Right kidney (tissue), 1 donor: ENCODE data around the gene SOX6.

Experiments
- DNase-seq: peaks from one replicate; pipeline ENCODE4 v3.0.0-alpha.2; 2016

The SOX6 gene

GRCh38 chr11:16191212-16191867 is 165.0 kb downstream of the SOX6 start:
- peak; percentile 21 for DNase-seq

DNA sequence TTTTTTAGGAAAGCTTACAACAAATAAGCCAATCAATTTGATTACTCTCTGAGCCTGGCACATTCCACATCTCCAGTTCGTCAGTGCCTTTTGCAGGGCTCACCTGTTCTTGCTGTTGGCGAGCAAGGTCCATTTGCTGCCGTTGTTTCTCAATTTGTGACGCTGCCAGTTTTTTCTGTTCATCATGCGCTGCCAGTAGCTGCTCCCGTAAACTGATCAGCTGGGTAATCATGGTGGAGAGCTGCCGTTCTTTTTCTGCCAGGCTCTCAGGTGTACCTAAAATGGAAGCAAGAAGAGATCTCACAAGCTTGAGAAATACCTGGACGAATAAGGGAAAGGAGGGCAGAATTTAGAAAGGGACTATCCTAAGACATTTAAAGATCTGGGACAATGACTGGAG is 169.7 kb downstream of the SOX6 start:
- DNase-seq: no peak

DNA sequence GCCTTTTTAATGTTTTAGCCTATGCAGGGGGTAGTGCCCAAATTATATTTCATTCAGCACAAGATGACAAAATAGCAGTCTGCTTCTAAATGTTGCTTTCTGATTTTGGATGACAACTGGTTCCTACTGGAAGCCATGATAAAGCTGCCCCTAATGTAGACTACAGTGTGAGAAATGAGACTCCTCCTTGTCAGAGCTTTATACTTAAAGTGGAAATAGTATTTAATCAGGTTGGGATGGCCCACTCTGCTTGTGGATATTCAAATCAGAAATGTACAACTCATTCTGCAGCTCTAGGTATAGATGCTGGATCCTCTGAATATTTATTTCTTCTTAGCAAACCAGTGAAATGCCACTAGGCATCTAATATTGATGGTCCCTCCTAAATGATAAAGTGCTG is 171.3 kb downstream of the SOX6 start:
- no peak for DNase-seq

DNA sequence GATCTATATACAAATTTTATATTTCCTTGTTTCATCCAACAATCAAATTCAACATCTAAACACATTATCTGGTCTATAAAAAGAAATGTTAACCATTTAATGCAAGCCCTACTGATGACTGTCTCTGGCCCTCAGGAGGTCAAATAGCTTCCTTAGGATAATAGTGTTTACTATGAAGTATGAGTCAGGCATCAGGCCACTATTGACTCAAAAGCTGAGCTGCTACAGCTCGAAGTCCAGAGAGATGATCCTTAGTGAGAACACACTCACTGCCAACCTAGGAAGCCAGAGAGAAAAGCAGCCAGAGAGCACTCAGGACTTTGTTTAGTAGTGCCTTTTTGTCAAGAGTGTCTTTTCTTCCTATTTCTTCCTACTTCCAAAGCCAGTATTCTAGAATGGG is 171.8 kb downstream of the SOX6 start:
- no peak for DNase-seq

DNA sequence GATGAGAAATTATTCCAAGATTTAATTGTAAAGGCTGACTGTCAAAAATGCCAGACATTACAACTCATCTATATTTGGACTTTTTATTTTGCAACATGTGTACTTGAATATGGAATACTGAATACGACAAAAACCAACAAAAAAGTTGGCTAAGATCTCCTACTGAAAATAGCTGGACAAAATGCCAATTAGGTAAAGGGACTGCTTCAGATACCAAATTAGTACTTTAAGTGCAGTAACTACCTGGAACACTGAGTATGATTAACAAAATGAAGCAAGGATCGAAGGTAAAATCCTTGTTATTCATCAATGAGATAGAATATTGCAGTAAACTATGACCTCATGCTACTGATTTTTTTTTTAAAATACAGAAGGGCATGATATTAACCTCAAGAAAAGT is 173.8 kb downstream of the SOX6 start:
- no peak for DNase-seq

GRCh38 chr11:16180868-16181267 is 175.5 kb downstream of the SOX6 start:
- DNase-seq: no peak

GRCh38 chr11:16179676-16180075 is 176.7 kb downstream of the SOX6 start:
- no peak for DNase-seq

DNA sequence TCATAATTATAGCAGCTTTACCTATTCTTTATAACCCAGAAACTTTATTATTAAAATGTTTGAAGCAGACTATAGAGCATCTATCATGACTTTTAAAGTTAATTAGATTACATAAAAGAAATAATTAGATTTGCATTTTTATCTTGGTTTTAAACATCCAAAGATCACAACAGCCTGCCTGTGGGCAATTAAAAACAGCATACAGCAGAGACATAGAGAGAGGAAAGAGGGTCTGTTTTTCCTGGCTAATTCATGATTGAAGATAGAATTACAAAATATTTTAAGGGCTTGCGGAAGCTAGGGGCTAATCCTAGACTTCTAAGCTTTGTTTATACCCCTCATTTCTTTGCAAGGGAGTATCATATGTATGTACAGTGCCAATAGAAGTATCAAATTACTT is 178.1 kb downstream of the SOX6 start:
- no peak for DNase-seq

DNA sequence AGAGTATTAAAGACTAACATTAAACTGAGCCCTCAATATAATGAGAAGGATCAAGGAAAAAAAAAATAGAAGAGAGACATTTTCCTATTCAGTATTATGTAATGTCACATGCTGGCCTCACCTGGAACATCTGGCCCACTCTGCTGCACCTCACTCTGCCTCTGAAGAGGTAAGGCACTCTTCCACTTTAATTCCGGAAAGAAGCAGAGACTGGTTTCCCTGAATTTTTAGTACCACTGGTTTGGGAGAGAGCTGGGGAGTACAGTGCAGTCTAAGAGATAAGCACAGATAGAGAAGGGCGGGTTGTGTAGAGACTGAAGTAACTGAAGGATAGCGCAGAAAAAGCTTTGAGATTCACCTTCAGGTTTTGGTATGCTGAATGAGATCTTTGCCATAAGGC is 178.7 kb downstream of the SOX6 start:
- no peak for DNase-seq

DNA sequence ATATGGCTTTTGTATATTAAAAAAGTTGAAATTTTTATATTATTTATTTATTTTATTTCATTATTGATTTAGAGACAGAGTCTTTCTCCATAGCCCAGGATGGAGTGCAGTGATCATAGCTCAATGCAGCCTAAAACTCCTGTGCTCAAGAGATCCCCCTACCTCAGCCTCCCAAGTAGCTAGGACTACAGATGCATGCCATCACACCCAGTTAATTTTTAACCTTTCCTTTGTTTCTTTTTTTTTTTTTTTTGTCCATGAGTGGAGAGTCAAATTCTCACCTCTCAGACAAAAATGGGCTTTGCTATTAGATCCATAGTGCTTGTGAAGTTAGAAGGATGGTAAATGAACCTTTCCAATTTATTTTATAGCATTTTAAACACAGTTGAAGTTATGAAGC is 182.5 kb downstream of the SOX6 start:
- DNase-seq: no peak

- no peak for DNase-seq
Observed at GRCh38 chr11:16171882-16172281, 184.5 kb downstream of the SOX6 start.

DNA sequence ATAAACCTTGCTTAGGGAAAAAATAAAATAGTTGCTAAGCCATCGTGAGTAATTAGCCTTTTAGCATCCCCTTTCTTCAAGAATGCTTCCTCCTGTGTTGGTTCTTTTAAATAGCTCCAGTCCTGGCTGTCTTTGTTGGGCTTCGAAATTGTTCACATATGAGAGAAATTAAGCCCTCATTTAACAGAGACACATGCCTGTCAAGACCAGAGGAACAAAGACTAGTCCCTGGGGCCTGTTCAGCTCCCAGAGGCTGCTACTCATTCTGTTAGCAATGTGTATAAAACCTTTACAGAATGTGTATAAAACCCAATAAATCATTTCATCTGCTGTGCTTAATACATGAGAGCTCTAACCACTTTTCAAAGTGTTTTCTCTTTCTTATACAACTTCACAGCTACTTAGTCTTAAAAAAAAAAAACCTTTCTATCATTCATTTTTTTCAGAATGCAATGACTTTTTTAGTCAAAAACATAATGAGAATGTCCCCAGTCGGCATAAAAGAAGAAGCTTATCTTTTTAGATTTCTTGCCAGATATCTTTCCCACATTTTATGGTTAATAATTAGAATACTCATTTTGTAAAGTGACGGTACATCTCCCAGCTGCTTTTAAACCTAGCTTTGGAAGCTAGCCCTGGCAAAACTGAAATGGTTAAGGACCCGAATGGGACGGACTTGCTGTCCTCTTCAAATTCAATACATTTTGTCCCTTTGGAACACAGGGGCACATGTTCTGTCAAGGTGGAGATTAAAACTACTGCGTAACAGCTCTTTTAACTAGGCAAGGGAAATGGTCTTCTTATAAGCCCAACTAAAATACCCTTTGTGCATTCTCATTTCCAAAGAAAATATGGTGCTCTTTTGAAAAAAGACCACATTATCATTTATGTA is 186.1 kb downstream of the SOX6 start:
- DNase-seq: no peak

- DNase-seq: no peak
Observed at GRCh38 chr11:16169541-16169940, 186.8 kb downstream of the SOX6 start.

DNA sequence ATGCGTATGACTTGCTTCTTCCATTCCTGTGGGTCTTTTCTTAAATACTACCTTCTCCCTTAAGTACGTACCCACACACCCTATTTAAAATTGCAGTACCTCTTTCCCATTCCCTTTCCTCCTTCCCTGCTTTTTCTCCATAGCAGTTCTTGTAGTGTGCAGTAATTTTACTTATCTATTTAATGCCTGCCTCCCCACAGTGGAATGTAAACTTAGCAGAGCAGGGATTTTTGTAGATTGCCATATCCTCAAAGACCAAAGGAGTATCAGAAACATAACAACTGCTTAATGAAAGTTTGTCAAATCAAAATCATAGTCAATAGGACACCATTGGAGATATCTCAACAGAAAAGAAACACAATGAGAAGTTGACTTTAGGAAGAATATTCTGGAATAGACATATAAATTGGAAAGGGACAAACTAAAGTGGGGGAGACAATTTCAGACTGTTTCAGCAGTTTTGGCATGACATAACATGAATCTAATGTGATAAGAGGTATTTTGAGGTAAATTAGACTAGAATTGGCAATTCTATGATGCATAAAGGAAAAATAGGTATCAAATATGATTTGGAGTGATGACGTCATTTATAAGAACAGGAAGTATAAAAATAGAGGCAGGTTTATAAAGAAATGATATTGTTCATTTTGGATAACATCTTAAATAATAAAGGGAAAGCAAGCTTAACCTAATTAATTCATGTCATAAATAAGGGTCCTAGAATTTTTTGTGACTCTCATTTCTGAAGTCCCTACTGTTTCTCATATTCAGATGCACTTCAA is 188.4 kb downstream of the SOX6 start:
- DNase-seq: no peak

DNA sequence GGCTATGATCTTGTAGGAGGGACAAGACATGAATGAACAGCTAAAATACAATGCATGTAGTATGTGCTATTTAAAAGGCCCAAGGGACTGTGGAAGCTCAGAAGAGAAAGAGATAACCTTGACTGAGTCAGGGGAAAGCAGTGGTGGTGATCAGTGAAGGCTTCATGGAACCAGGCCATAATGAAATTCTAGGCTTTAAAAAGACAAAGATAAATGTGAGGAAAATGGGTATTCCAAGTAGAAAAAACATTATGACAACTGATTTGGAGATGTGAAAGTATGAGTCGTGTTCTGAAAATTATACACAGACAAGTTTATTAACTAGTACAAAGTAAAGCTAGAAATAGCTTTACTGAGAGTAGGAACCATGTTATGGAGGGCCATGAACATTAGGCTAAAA is 189.8 kb downstream of the SOX6 start:
- no peak for DNase-seq

DNA sequence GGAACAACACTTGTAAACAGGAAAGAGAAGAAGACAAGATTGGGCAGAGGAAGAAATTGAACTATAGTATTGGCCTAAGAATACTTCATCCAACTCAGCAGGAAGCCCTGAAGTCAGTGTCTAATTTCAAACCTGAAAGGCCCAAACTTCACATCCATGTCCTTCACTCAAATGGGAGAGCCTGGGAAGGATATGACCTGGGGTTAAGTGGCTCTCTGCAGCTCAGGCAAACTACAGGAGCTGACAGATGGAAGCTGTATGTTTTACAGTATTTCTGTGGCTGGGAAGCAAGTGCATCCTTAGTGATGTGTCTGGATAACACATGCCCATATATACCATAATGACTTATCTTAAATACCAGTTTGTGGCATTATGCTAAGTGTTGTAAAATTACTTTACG is 196.2 kb downstream of the SOX6 start:
- no peak for DNase-seq

DNA sequence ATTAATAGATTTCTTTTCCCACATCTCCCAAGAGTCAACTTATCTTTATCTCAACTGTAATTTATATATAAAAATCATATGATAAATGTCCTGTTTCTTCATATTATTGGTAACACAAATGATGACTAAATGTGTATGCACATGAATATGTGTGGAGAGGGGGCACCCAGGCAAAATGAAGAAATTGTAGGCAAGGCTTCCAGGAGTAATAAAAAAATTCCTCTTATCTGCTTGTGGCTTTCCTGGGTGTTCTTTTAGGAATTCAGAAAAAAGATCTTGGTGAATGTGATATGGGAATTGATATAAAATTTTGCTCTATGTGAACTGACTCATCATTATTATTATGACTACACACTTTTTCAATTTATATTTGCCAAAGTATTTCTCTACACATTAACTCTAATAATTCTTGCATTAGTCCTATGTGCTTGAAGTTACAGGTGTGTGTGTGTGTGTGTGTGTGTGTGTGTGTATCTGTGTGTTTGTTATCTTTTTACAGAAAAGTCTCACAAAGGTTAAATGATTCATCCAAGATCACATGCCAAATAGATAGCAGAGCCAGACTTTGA is 197.8 kb downstream of the SOX6 start:
- no peak for DNase-seq

DNA sequence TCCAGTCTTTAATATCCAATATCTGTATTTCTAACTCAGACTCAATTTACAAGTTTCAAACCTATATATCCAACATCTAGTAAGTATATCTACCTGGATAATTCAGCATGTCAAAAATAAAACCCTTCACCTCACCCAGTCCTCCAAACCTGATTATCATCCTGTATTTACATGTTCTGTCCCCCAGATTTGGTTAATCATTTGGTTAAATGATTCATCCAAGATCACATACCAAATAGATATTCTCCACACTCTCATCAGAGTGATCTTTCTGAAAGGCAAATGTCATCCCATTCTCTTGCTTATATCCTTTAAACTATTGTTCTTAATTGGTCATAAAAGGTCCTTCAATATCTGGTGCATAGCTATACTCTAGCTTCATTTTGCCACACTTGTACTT is 199.0 kb downstream of the SOX6 start:
- DNase-seq: no peak

DNA sequence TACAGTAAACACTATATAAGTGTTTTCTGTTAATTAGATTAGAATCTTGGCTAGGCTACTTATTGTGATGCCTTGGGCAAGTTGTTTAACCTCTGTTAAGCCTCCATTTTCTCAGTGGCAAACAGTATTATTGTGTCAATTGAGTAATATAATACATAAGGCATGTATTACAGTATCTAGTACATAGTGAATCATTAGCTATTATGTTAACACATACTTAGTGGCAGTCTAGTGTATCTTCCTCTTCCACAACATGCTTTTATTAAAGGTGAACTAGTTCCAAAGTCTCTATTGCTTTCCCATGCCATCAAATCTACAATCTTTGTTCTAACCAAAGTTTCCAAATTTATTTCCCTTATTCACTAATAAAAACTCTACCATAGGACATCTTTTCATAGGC is 200.9 kb downstream of the SOX6 start:
- DNase-seq: no peak

GRCh38 chr11:16154715-16155396 is 201.5 kb downstream of the SOX6 start:
- DNase-seq: no peak

GRCh38 chr11:16153951-16154350 is 202.4 kb downstream of the SOX6 start:
- DNase-seq: no peak

GRCh38 chr11:16151138-16151537 is 205.2 kb downstream of the SOX6 start:
- DNase-seq: no peak
